Endothelial cell (in vitro differentiated cells): ENCODE measurements around the gene PI4K2A. TPM values are rescaled to one million over a fixed set of nuclear protein-coding genes. Genes with fewer than 3 reads are reported as not detected.

Experiments
- DNase-seq: peaks from one replicate; pipeline ENCODE4 v3.0.0; 2021; ENCODE audit warnings: low spot score
- H3K27ac Mint-ChIP-seq: one replicate; pipeline ENCODE4 v1.8.0; 2021; ENCODE audit warnings: mixed read lengths, inconsistent platforms; ENCODE audit not compliant: unreplicated experiment
- H3K27me3 Mint-ChIP-seq: one replicate; pipeline ENCODE4 v1.8.0; 2021; ENCODE audit warnings: mild to moderate bottlenecking, moderate library complexity, mixed read lengths, inconsistent platforms; ENCODE audit not compliant: unreplicated experiment
- H3K36me3 Mint-ChIP-seq: one replicate; pipeline ENCODE4 v1.8.0; 2021; ENCODE audit warnings: mild to moderate bottlenecking, low read depth, mixed read lengths, inconsistent platforms; ENCODE audit not compliant: unreplicated experiment
- H3K4me1 Mint-ChIP-seq: one replicate; pipeline ENCODE4 v1.8.0; 2021; ENCODE audit warnings: mild to moderate bottlenecking, mixed read lengths, inconsistent platforms; ENCODE audit not compliant: unreplicated experiment
- H3K4me3 Mint-ChIP-seq: one replicate; pipeline ENCODE4 v1.8.0; 2021; ENCODE audit warnings: mild to moderate bottlenecking, mixed read lengths, inconsistent platforms; ENCODE audit not compliant: unreplicated experiment
- H3K9me3 Mint-ChIP-seq: one replicate; pipeline ENCODE4 v1.8.0; 2021; ENCODE audit warnings: mixed read lengths, inconsistent platforms; ENCODE audit not compliant: unreplicated experiment
- long read RNA-seq: library from polyadenylated mRNA; unstranded; transcript quantifications from one replicate; pipeline ENCODE4 v2.0.0, GENCODE V29; 2020; ENCODE audit not compliant: unreplicated experiment
- total RNA-seq: library from RNA; stranded (reverse); fragmentation: NEBNext Ultra II Directional; extraction: Animal tissue kit (Norgen Biotek cat#: 25700); gene quantifications from one replicate; pipeline ENCODE4 v1.2.1, GENCODE V29; 2021; ENCODE audit not compliant: unreplicated experiment
- TF ChIP-seq, protein P1 (sequence below): fragments of 200-600 bp; sonication (generic); IDR thresholded peaks from one replicate; pipeline ENCODE4 v1.5.0; 2021; ENCODE audit warnings: antibody characterized with exemption; ENCODE audit not compliant: unreplicated experiment

Gene PI4K2A
- total RNA-seq: 35.4 TPM
- long read RNA-seq, full-length matches to known transcripts: 11 of 14 reads
- long read RNA-seq, partial matches to known transcripts: 0 of 14 reads
- long read RNA-seq, other reads (novel, unspliced or antisense): 3 of 14 reads

DNA sequence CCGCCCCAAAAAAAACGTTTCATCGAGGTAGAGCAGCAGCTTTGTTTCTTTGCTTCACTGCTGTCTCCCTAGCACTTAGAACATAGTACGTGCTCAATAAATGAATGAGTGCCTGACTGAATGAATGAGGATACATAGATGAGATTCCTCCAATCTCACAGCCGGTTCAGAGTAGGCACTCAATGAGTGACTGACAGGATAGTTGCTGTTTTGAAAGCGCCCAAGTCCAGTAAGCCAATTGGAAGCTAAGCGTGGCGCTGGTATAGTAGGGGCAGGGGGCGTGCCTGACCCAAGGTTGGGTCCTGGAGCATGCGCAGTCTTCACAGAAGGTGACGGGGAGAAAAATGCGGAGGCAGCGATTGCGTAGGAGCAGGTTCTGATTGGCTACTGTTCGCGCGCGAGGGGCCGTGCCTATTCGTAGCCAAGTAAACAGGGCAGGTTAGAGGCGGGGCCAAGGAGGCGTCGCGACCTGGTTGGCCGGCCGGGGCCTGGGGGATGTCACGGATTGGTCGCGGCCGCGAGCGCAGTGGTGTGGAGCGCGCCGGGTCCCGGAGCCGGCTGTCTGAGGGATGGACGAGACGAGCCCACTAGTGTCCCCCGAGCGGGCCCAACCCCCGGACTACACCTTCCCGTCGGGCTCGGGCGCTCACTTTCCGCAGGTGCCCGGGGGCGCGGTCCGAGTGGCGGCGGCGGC lies at the start of gene PI4K2A:
Gene PI4K2A, plus strand, starts transcription at position 498 of the 694 bp plus-strand sequence. Its CDS starts 72 bp downstream, at position 570.
- Mint-ChIP-seq H3K27ac (peak within 1 kb of the TSS; percentile 97), H3K36me3 (peaks cover 16% of the 10 kb centered on the region), H3K27me3 (peaks cover 3% of the 10 kb centered on the region), H3K4me3 (peak within 1 kb of the TSS; percentile 99), H3K4me1 (peaks cover 21% of the 10 kb centered on the region), H3K9me3 (no peaks in the 10 kb centered on the region)
- TF ChIP-seq, protein P1, sequence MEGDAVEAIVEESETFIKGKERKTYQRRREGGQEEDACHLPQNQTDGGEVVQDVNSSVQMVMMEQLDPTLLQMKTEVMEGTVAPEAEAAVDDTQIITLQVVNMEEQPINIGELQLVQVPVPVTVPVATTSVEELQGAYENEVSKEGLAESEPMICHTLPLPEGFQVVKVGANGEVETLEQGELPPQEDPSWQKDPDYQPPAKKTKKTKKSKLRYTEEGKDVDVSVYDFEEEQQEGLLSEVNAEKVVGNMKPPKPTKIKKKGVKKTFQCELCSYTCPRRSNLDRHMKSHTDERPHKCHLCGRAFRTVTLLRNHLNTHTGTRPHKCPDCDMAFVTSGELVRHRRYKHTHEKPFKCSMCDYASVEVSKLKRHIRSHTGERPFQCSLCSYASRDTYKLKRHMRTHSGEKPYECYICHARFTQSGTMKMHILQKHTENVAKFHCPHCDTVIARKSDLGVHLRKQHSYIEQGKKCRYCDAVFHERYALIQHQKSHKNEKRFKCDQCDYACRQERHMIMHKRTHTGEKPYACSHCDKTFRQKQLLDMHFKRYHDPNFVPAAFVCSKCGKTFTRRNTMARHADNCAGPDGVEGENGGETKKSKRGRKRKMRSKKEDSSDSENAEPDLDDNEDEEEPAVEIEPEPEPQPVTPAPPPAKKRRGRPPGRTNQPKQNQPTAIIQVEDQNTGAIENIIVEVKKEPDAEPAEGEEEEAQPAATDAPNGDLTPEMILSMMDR: no peak
- peak; percentile 98 for DNase-seq

DNA sequence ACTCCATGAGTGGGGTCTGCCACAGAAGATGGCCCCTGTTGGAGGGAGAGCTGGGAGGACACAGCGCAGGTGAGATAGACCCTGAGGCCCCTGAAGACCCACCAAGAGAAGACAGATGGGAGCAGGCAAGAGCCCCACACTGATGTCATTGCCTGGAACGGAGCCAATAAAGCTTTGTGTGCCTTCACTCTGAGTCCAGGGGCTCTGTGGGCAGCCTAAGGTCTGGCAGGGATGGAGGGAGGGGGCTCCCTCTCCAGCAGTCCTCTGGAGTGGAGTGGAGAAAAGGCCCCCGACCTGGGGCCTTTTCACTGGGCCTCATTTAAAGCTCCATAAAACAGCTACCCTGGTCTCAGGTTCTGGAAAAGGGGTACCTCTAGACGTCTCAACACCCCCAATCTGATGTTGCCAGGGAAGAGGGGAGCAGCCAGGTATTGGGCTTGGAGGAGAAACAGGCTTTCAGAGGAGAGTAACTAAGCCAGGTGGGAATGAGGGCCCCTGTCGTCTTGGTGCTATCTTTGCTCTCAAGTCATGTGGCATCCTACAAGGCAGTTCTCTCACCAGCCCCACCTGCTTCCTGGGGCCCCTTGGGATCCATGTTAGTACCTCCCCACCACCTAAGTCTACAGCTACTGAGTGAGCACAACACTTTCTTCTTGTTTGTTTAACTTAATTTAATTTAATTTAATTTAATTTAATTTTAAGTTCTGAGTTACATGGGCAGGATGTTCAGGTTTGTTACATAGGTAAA lies 49.5 kb upstream of the PI4K2A start:
- Mint-ChIP-seq H3K36me3 (no peaks in the 10 kb centered on the region), H3K4me3 (no peak overlapping the region), H3K27me3 (peaks cover 1% of the 10 kb centered on the region), H3K4me1 (no peaks in the 10 kb centered on the region), H3K27ac (no peak overlapping the region), H3K9me3 (no peaks in the 10 kb centered on the region)
- no peak for DNase-seq
- TF ChIP-seq, protein P1: no peak

DNA sequence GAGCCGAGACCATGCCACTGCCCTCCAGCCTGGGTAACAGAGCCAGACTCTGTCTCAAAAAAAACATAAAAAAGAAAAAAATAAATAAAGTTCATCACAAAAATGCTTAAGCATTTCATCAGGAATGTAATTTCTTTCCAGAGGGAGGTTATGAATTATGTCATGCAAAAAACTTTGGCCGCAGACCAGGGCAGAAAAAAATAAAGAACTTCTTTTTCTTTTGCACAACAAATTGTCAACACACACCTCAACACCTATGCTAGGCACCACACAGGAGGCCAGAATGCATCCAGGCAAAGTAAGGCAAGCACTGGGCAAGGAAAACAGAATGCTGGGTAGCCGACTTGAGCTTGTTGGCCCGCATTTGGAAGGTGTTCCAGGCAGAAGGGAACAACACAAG lies 47.0 kb upstream of the PI4K2A start:
- TF ChIP-seq, protein P1: no peak
- Mint-ChIP-seq H3K4me3 (no peak overlapping the region), H3K4me1 (peaks cover 7% of the 10 kb centered on the region), H3K27me3 (peaks cover 3% of the 10 kb centered on the region), H3K27ac (no peak overlapping the region), H3K36me3 (no peaks in the 10 kb centered on the region), H3K9me3 (no peaks in the 10 kb centered on the region)
- DNase-seq: no peak

DNA sequence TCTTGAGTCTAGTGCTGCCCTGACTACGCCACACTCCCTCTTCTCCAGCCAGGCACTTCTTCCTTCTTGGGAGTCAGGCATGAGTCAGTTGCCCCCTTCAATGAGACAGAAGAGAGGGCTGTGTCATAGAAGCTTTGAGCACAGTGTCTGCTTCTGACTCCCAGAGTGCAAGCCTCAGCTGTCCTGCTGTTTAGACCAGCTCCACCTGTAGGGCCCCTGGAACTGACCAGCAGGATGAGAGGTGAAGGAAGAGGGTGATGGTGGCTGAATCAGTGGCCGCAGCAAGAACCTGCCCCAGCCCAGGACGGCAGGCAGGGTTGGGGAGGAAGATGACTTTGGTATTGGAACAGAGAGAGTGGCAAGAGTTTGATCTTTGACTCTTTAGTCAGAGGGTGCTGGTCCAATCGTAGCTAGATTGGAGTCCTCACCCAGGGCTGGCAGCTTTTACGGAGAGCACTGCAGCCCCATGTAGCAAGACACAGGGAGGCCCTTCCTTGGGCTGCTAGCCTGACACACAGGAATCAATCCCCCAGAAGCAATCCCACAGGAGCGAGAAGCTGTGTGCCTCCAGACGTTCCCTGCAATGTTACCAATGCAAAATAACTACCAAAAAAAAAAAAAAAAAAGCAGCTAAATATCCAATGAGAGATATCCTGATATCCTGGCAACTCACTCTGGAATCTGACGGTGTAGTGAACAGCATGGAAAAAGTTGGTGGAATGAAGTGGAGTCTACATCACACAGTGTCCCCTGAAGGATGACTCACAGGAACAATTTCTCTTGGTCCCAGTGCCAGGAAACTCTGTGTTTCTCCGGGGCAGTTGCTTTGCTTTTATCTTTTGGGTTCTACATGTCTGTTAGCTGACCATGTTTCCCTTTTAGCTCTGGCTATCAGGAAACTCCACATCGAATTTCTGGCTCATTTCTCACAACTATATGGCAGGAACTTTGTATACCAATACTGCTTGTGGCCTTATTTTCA lies 44.1 kb upstream of the PI4K2A start:
- H3K27me3 Mint-ChIP-seq: peaks cover 10% of the 10 kb centered on the region
- TF ChIP-seq, protein P1: no peak
- no peak overlapping the region for H3K4me3 Mint-ChIP-seq
- H3K4me1 Mint-ChIP-seq: peaks cover 7% of the 10 kb centered on the region
- H3K9me3 Mint-ChIP-seq: no peaks in the 10 kb centered on the region
- no peak for DNase-seq
- H3K27ac Mint-ChIP-seq: no peak overlapping the region
- no peaks in the 10 kb centered on the region for H3K36me3 Mint-ChIP-seq
